Hematopoietic multipotent progenitor cell treated with erythropoietin and hydrocortisone succinate and interleukin-3 and kit ligand, for 15 days (in vitro differentiated cells): ENCODE results near the gene DGKZ.
A peak's percentile ranks its signal among the peaks of the same experiment; 100 is the strongest.

Experiments used
- DNase-seq: peaks from one replicate; pipeline ENCODE4 v3.0.0-alpha.2; 2015; ENCODE audit warnings: low spot score

Gene DGKZ

GRCh38 chr11:46393759-46394158 lies 46.5 kb downstream of the DGKZ start:
- no peak for DNase-seq

- DNase-seq = no peak
Measured at GRCh38 chr11:46397526-46397925, 50.3 kb downstream of the DGKZ start.

DNA sequence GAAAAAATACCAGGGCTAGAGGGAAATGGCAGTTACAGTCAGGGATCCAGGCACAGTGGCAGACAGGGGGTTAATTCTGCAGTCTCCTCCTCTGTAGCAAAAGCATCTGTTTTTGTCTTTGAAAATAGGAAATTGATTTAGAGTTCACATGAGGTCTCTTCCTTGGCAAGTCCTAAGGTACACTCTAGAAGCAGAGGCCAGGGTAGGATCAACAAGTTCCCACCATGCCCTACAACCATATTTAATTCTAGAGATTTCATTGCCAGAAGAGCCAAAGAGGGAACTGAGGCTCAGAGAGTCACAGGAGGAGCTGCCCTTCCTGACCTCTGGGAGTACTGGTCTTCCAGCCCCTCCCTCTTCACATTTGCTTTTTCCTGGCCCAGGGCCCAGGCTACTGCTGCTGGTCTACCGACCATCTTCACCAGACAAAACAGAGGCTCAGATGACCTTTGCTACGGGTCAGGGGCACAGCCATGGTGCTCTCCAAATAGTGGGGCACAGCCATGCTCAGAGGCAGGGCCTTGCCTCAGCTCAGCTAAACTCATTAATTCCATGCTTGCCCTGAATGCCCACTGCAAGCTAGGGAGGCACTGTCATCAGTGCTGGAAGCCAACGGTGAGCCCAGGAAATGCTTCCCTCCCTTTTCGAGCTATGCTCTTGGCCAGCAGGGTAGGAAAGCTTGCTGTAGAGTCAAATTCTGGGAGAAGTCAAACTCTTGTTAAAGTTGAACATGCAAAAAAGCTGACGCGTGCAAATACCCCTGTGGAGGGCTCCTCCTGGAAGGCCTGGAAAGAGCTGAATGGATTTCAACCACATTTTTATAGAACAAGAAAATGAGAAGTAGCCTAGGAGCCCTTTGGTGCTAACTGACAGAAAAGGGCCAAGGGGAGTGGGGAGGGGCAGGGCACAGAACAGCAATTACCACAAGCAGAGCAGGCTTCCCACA lies 56.0 kb downstream of the DGKZ start:
- DNase-seq = no peak

GRCh38 chr11:46404476-46405017 lies 57.3 kb downstream of the DGKZ start:
- DNase-seq = no peak

- DNase-seq = no peak
Measured at GRCh38 chr11:46407635-46408034, 60.4 kb downstream of the DGKZ start.

DNA sequence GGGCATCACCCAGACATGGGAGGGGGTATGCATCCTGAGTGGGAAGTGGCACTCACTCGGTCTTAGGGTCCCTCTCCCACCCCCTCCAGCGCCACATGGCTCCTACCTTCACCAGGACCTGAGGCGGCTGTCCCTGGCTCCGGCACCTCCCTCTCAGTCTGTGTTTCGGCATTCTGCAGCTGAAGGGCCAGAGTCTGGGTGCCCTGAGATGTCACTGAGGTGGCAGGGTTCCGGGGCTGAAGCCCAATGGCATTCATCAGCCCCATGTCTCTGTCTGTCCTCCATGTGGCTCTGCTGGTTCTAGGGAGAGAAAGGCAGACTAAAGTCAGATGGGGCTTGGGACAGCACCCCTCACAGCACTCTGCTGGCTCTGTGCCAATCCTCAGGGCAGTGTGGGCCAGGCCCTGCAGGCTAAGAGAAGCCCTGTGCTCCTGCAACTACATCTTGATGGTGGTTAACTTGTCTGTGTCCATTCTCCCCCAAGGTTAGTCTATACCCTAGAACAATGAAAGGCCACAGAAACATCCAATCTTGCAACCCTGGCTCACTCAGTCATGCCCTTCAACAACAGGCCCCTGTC lies 61.2 kb downstream of the DGKZ start:
- no peak for DNase-seq

DNA sequence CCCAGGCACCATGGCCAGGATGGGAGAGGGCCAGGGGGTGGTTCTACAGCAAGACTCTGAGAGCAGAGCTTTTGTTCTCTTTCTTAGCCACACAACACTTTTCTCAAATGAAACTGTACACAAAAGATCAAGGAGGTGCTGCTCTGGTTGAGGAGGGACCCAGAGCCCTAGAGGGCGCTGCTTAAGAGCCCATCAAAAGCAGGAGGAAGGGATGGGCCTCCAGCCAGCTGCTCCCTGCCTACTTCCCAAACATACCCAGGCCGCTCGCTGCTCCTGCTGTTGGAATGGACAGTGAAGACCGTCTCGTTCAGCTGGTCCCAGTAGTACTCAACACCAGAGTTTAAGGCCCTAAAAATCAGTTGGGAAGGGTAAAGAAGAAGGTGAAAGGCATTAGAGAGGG lies 62.8 kb downstream of the DGKZ start:
- DNase-seq = no peak

GRCh38 chr11:46413760-46414465 lies 66.7 kb downstream of the DGKZ start:
- DNase-seq = no peak

- DNase-seq = peak; percentile 52
Measured at GRCh38 chr11:46414466-46414796, 67.2 kb downstream of the DGKZ start.

DNA sequence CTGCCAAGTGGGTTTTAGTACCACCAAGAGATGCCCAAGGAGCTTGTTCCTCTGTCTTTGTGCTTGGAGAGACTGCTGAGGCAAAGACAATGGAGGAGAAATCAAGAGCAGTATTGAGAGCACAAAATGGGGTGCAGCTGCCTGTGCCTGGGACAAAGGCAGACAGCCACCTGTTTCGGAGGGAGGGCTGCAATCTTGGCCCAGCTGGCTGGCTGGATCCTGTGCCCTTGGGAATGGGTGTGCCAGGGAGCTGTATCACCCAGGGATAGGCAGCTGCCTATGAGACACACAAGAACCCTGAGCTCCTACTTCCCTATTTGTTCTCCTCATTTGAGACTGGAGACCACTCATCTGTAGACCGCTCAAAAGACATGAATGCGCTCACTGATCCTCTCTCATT lies 67.6 kb downstream of the DGKZ start:
- DNase-seq = no peak

DNA sequence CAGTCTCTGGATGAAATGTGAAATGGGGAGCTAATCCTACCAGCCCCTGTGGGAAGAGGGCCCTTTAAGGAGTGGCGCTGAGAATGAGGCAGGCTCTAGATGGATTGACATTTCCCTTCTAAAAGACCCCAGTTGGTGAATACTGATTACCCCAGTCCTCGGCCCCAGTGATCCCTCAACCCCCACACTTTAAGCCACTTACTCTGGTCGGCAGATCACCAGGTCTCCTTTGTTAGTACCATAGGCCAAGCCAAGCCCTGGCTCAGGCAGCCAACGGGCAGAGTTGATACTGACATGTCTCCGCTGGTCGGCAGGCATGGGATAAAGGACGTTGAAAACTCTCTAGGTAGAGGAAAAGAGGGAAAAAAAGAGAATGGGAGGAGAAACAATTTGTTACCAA lies 70.4 kb downstream of the DGKZ start:
- no peak for DNase-seq

DNA sequence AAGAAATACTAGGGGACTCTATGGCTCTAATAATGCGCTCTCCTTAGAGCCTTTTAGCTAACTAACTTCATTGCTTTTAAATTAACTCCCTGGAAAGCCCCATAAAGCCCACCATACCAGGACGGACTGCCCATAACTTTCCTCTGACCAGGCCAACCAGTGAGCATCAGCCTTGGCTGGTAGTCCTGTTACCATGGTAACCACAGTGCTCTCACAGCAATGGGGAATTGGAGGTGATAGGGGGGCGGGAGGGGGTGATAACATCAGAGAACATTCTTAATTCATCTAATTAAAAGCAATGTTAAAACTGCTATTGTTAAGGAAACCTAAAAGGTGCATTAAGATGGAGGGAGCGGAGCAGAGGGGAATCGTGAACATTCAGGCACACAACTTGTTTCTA lies 71.5 kb downstream of the DGKZ start:
- DNase-seq = no peak

DNA sequence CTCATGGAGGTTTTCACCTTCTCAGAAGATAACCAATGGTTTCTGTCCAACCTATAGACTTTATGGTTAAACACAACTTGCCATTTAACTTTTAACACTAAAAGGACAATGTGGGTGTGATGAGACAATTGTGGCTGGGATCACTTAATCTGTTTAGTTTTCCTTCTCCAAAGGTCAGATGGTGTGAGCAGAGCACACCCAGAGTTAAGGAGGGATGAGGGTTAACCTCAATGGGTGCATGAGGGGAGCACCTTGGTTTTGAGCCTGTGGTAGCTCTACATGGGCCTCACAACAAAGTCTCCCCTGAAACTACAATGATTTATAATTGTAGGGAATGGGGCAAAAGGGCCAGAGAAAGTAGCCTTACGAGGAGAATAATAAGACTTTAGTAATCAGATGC lies 73.2 kb downstream of the DGKZ start:
- no peak for DNase-seq

- no peak for DNase-seq
Measured at GRCh38 chr11:46421257-46421880, 74.1 kb downstream of the DGKZ start.

- DNase-seq = no peak
Measured at GRCh38 chr11:46422588-46422987, 75.3 kb downstream of the DGKZ start.

GRCh38 chr11:46426233-46426991 lies 79.1 kb downstream of the DGKZ start:
- no peak for DNase-seq

DNA sequence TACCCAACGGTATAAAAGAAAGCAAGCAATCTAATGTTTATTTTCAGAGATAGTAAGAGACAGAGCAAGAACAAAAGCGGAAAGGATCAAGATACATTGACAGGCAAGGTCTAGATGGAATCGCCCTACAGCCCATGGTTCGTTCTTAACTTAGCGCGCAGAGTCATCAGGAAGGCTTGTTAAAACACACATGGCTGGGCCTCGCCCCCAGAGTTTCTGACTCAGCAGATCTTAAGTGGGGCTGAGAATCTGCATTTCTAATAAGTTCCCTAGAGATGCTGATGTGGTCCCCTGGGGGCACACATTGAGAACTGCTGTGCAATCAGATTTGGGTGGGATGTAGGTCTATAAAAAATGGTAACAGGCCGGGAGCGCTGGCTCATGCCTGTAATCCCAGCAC lies 80.1 kb downstream of the DGKZ start:
- peak; percentile 22 for DNase-seq

- DNase-seq = no peak
Measured at GRCh38 chr11:46429717-46430116, 82.5 kb downstream of the DGKZ start.
